GM21576 (cell line): ENCODE results near the gene SLC35F5.
"Not testable (repeated sequence)": the region's sequence is repeated elsewhere in the genome, so short reads cannot be mapped to it uniquely, and the experiment has no call there.

Source experiments
- ATAC-seq: cut with Tn5 transposase; IDR thresholded peaks from one replicate; pipeline ENCODE4 v1.9.1; 2021; ENCODE audit warnings: mild to moderate bottlenecking, moderate library complexity; ENCODE audit not compliant: unreplicated experiment

The SLC35F5 gene

DNA sequence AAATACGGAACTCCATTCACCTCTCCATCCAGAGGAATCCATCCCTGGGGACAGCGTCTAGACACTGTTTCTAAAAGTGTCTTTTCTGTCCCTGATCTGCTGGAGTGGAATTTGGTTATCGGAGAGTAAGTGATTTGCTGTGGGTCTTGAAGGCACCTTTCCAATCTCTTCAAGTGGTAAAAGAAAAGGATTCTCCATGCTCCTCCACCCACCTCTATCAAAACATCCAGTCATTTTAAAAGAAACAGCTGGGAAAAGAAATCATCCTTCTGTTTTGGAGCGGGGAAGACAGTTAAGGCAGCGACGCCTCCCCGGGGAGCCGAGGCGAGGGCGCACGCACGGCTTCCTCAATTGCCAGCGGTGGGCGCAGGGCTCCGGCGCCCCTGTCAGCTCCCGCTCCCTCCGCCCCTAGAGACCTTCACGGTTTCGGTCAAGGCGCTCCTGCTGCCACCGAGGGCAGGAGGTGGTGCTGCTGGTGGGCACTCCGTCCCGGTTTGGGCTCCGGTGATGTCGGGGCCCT is 547 bp downstream of the SLC35F5 start:
- ATAC-seq, result peak; percentile 35

DNA sequence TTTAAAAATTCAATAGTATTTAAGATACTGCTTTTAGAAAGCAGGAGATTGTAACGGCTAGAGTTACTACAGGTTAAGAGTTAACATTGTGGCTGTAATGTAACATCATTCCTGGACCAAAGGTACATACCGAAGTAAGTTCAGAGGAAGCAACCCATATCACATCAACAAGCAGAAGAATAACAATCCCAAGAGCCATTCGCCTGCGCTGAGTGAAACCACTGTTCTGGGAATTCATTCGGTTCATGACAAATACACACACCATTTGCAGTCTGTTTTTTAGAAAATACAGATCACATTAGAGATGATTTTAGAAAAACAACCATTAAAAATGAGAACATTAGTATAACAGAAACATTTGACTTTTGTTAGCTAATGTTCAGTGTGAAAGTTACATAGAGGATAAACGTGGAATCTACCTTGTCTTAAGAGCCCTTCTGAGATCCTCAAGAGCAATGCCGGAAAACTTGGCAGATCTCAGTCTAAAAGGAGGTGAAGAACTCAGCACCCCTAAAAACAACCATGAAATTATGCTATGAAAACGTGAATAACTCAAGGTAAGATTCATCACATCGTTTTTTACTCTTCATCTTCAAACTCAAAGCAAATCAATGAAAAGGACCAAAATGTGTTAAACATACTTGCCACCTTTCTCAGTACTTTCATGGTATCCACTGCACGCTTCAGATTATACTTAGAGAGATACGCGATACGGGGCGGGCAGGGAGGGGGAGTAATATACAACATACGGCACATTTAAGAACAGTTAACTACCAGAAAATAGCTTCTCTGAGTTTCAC is 1.2 kb downstream of the SLC35F5 start:
- ATAC-seq, result no peak

DNA sequence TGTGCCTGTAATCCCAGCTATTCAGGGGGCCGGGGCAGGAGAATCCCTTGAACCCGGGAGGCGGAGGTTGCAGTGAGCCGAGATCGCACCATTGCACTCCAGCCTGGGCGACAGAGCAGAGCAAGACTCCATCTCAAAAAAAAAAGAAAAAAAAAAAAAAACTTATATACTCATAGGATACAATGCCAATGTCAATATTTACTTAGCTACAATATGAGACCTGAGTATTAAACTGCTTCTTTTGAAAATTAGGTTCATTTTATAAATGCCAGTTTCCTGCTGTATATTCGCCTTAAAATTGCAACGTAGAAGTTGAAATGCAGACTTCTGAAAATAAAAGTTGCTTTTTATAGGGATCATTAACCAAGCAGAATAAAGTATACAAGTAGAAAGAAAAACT is 2.3 kb downstream of the SLC35F5 start:
- ATAC-seq, result no peak

DNA sequence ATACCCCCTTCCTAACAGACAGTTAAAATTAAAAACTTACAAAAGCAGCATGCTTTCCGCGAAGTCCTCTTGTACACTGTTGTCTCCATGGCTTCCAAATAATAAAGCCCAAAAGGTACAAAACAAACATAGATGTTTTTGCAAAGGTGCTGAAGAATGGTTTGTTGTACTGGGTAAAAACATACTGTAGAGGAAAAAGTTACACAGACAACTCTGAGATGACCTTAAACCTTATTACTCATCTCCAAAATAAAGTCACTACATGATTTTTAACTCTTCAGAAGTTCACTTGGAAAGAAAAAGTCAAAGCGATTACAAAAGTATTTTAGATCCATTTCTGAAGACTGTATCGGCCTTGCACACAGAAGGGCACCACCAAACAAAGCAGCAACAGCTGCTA is 6.1 kb downstream of the SLC35F5 start:
- ATAC-seq, result no peak

DNA sequence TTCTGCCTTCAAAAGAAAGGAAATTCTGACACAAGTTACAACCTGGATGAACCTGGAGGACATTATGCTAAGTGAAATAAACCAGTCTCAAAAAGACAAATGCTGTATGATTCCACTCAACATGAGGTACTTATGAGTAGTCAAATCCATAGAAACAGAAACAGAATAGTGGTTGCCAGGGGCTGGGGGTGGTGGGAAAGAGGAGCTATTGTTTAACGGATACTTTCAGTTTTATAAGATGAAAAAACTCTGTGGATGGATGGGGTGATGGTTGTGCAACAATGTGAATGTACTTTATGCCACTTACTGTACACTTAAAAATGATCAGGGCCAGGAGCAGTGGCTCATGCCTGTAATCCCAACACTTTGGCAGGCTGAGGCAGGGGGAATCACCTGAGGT is 15.4 kb downstream of the SLC35F5 start:
- no peak for ATAC-seq

DNA sequence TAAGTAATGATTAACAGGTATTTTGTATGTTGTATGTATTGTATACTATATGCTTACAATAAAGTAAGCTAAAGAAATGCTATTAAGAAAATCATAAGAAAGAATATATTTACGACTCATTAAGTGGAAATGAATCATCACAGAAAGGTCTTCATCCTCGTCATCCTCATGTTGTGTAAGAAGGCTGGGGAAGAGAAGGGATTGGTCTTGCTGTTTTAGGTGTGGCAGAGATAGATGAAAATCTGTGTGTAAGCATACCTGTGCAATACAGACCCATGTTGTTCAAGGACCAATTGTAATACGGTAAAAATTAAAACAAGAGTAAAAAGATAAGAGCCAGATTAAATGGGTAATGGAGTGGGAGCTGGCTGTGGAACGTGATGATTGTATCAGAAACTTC is 16.6 kb downstream of the SLC35F5 start:
- no peak for ATAC-seq

DNA sequence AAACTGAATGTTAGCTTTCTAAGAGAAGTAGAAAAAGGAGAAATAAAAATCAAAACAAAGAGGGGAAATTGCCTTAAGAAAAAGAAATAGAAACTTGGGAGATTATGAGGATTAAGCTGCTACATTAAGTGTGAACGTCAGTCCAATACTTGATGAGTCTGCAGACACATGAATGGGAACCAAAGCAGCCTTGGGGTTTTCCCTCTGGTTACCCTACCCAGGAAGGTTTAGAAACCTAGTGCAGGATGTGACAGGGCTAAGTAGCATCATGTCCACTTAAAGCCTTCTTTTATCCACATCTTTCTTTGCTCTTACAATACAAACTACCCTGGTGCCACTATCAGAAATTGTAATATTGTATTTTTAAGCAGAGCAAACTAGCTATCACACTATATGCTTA is 22.3 kb downstream of the SLC35F5 start:
- peak; percentile 72 for ATAC-seq

DNA sequence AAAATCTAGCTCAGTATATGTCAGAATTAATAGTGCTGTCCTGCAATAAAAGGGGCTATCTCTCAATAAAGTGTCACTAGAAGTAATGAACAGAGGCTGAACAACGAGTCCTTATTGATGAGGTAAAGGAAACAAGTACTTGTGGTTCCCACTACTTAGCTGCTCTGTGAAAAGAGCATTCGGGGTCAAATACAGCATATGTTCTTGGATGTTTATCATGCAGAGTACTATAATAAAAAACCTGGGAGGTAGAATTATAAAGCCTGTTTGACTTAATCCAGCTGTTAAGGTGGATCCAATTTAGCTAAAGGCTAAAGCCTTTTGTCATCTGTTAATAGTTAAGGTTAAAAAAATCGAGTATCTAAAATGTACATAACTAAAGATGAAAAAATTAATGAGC is 32.4 kb downstream of the SLC35F5 start:
- ATAC-seq, result no peak

DNA sequence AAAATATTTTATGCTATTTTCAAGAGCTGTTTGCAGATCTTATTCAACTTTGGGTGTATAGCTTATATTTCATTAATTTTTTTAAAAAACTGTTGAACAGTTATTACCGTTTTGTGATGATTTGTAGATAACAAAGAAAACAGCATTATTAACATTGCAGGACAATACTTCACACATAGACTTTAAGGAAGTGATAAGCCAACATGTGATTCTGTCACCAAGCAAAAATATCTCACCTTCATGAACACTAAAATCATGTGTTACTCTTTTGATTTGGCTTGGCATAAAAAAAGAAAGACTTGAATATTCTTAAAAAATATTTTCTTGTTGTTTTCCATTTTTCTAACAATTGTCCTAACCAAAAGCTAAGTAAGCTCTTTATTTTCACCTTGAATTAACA is 33.0 kb downstream of the SLC35F5 start:
- ATAC-seq, result no peak

DNA sequence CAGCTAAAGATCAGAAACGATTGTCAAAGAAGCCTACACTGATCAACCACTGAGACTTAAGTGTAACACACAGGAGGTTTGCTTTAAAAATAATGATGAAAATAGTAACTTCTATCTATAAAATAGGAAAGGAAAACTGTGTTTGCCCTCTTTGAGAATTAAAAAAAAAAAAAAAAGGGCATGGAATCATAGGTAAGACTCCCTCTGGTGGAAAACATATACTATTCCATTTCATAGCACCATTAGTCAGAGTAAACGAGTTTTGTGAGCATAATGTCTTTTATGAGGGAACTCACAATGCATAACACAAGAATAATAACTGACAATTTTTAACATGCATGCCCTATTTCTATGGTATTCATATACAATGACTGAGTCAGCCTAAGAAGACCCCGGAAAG is 36.3 kb downstream of the SLC35F5 start:
- no peak for ATAC-seq

DNA sequence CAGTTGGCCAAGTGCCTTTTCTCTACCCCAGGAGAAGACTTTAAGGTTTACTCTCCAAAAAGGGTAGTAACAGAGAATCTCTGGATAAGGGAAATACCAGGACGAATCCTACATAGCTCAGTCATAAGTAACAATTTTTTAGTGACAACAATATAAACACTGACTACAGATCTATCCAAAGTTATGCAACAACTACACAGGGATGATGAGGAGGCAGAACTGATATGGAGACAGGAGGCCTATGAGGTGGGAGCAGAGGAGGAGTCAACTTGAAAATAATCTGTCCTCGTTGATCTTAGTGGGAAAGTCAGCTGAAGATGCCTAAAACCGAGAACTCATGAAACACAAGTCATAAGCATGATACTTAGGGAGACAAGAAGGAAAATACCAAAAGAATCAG is 40.2 kb downstream of the SLC35F5 start:
- ATAC-seq, result no peak

DNA sequence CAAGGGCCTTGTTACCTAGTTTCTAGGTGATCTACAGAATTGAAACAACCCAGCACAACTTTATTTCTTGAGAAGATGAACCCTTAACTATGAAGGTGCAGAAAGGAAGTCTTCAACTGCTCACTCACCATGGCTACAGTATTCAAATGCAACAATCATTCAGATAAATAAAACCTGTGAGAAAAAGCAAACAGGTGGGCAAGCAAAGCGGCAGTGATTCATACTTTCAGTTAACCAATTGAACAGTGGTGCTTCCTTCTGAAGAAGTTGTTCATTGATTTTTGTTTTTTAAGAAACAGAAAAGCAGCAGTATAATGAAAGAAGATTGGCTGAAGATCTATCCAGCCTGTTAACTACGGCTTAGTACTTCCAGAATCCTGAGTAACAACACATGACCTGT is 43.5 kb downstream of the SLC35F5 start:
- ATAC-seq, result no peak

DNA sequence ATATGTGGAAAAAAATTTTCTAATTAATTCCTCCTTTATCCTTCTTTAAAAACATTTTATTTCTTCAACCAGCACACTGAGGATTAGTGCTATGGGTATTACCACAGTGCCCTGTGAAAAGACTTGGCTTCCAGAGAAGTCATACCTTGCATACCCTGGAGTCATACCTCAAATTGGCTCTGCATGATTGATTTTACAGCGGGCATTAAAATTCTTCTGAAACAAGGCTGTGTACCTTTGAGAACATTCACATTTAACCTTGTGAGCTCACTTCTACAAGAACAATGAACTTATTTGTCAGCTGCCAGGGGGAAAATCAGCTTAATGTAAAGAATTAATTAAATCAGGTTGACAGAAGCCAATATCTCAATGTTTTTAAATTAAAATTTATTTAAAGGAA is 44.6 kb downstream of the SLC35F5 start:
- no peak for ATAC-seq

DNA sequence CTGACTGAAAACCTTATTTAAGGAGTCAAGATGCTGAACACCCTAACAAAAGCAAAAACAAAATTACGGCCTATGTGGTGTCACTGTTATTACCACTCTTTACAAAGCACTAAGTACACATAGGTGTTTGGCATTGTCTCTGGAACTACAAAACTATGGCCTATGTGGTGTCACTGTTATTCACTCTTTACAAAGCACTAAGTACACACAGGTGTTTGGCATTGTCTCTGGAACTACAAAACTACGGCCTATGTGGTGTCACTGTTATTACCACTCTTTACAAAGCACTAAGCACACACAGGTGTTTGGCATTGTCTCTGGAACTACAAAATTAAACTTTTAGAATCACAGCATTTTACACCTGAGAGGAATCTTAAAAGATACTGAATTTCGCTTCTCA is 47.4 kb downstream of the SLC35F5 start:
- no peak for ATAC-seq

DNA sequence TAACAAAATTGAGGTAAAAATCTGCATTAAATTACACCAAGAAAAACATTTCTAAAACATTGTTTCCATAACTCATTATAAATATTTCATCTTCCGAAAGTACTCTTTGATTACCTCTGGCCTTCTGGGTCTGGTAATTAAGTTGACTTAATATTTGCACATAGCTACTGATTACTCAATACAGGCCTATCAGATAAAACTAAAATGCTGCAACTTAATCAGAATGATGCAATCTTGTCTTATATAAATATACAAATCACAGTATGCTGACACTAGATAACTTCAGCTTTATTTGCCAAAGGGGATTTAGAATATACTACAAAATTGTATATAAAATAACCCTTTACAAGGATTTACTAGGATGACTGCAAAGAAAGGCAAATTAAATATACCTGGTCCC is 49.3 kb downstream of the SLC35F5 start:
- ATAC-seq, result no peak

DNA sequence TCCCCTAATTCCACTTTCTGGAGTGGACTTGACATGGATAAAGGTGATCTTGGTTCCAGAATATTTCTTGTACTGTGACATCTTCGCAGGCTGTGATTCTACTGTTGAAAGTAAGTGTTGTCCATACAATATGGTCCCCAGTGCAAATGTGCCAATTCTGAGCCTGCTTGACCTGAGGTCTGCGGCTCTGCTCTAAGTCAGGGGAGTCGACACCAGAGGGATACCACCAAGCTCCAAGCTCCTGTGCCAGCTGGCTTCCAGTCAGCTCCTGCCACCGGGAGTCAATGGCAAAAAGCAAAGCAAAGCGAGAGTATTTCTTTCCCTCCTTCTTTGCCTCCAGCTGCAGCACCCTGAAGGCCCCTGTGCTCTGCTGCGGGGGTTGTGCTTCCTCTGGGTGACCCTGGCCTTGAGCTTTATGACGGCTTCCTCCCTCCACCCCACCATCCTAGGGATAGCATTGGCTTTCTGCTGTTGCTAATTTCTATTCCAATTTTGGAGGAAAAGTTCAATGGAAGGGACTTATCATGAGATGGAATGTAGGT is 50.4 kb downstream of the SLC35F5 start:
- ATAC-seq, result no peak

DNA sequence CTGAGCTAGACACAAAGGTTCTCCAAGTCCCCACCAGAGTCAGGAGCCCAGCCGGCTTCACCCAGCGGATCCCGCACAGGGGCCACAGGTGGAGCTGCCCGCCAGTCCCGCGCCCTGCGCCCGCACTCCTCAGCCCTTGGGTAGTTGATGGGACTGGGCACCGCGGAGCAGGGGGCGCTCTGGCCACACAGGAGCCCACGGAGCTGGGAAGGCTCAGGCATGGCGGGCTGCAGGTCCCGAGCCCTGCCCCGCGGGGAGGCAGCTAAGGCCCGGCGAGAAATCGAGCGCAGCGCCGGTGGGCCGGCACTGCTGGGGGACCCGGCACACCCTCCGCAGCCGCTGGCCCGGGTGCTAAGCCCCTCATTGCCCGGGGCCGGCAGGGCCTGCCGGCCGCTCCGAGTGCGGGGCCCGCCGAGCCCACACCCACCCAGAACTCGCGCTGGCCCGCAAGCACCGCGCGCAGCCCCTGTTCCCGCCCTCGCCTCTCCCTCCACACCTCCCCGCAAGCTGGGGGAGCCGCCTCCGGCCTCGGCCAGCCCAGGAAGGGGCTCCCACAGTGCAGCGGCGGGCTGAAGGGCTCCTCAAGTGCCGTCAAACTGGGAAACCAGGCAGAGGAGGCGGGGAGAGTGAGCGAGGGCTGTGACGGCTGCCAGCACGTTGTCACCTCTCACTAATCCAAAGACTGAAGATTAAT is 52.0 kb downstream of the SLC35F5 start:
- not testable (repeated sequence) for ATAC-seq

DNA sequence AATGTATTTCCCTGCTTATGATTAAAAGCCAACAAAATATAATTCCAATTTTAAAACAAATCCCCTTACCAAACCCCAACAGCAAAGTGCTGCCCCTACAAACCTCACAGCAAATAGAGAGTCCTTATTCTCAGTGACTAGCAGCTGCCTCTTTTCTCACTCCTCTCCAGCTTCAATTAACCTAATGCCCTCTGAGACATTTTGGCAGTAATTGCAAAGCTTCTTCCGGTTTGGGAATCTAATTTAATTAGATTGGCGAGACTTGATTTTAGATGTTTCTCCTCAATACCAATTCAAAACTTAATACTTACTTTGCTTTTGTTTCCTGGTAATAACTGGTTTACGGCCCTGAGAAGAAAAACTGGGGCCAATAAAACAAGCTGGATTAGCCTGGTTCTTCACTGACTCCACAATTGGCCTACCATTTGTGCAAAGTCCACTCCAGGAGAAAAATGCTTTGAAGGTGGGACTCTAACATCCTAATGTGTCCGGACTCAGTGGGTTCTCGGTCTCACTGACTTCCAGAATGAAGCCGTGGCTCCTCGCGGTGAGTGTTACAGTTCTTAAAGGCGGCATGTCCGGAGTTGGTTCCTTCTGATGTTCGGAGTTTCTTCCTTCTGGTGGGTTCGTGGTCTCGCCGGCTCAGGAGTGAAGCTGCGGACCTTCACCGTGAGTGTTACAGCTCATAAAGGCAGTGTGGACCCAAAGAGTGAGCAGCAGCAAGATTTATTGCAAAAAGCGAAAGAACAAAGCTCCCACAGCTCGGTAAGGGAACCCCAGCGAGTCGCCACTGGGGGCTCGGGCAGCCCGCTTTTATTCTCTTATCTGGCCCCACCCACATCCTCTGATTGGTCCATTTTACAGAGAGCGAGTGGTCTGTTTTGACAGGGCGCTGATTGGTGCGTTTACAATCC is 52.8 kb downstream of the SLC35F5 start:
- no peak for ATAC-seq

DNA sequence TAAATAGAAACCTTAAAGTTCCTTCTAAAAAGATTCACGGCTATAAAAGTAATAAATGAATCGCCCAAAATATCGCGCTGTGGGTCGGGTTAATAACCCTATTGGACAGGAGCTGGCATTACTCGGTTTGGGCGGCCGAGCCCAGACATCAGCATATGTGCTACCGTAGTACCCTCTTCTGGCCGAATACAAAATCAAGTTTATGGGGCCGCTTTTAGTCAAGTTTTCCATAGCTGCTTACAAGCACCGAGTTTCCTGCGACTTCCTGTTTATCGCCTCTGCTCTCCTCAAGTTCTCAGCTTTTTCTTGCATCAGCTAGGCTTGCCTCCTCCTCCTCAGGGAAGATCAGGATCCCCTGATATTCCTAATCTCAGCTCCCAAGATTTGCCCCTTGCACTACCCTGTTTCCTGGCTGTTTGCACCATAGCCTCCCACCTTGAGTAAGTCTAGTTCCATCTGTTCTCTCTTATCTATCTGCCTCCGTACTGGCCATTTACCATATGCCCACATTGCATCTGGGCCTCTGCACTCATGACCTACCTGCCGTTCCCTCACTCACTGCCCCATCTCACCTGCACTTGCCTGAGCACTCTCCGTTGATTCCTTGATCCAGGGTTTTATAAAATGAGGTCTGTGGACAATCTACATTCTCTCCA is 56.1 kb downstream of the SLC35F5 start:
- ATAC-seq, result peak; percentile 79

DNA sequence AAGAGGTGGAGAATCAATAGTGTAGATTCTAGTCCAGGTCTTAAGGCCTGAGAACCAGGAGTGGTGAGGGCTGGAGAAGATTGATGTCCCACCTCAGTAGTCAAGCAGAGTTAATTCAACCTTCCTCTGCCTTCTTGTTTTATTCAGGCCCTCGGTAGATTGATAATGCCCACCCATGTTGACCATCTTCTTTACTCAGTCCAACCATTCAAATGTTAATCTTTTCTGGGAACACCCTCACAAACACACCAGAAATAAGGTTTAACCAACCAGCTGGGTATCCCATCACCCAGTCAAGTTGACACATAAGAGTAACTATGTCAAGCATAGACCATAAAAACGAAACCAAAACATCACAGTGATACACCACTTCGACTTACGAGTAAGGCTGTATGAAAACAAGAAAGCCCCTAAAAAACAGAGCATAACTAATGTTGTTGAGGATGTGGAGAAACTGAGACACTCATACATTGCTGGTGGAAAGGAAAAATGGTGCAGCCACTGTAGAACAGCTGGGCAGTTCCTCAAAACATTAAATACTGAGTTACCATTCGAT is 57.5 kb downstream of the SLC35F5 start:
- peak; percentile 62 for ATAC-seq
